Measurements from ENCODE around the gene ERG28. TPM values are rescaled to one million over a fixed set of nuclear protein-coding genes. Genes with fewer than 3 reads are reported as not detected.

Gene ERG28
- total RNA-seq, 1 experiment from 2014 or later: 43.3 TPM

DNA sequence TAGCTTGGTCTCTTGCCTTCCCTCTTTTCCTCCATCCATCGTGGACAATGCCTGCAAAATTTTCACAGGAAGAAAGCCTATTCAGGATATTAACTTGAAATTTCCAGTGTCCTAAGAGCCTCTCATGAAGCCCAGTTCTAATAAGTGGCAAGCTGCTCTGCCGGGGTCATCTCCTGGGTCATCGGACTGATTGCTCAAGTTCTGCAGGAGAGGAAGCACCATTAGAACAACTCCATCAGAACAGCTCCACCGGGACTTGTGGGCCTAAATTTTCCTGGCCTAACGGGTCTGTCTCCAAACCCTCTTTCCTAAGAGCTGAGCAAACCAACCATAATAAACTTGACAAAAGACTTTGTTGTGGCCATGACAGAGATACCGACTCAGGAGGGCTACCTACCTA, 13.9 kb downstream of the ERG28 start:
- Histone ChIP-seq H3K9me3 (ENCODE audit: low read depth, low read length, poor library complexity, severe bottlenecking) (no peaks in the 10 kb centered on the region), H3K36me3 (ENCODE audit: insufficient read depth, low read length, poor library complexity, severe bottlenecking) (peaks cover 28% of the 10 kb centered on the region), H3K4me1 (ENCODE audit: insufficient read depth, low read length, poor library complexity, severe bottlenecking) (no peaks in the 10 kb centered on the region), H3K4me3 (ENCODE audit: low read depth, low read length, poor library complexity, severe bottlenecking) (no peak overlapping the region), H3K27me3 (replicated peaks; ENCODE audit: insufficient read depth, low read depth, low read length, poor library complexity) (no peaks in the 10 kb centered on the region), H3K27ac (ENCODE audit: low read depth, low read length, poor library complexity, severe bottlenecking) (no peak overlapping the region)
- no TSS peak for BruUV-seq (replicated peaks)
- TF ChIP-seq, protein P1, sequence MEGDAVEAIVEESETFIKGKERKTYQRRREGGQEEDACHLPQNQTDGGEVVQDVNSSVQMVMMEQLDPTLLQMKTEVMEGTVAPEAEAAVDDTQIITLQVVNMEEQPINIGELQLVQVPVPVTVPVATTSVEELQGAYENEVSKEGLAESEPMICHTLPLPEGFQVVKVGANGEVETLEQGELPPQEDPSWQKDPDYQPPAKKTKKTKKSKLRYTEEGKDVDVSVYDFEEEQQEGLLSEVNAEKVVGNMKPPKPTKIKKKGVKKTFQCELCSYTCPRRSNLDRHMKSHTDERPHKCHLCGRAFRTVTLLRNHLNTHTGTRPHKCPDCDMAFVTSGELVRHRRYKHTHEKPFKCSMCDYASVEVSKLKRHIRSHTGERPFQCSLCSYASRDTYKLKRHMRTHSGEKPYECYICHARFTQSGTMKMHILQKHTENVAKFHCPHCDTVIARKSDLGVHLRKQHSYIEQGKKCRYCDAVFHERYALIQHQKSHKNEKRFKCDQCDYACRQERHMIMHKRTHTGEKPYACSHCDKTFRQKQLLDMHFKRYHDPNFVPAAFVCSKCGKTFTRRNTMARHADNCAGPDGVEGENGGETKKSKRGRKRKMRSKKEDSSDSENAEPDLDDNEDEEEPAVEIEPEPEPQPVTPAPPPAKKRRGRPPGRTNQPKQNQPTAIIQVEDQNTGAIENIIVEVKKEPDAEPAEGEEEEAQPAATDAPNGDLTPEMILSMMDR (conservative IDR thresholded peaks at IDR 0.05; ENCODE audit: low read depth, low read length): no peak
- TF ChIP-seq EZH2 (IDR thresholded peaks at IDR 0.05; ENCODE audit: borderline replicate concordance, low read depth, low read length, poor library complexity, severe bottlenecking): no peak
- intact Hi-C loops (cut with micrococcal nuclease; ENCODE audit: unreplicated experiment): no loop called here
- no peak for DNase-seq (ENCODE audit: low spot score)
- ChIA-PET POLR2A (ENCODE audit: low non-redundant PET) (no interaction called here), CTCF (no interaction called here)

DNA sequence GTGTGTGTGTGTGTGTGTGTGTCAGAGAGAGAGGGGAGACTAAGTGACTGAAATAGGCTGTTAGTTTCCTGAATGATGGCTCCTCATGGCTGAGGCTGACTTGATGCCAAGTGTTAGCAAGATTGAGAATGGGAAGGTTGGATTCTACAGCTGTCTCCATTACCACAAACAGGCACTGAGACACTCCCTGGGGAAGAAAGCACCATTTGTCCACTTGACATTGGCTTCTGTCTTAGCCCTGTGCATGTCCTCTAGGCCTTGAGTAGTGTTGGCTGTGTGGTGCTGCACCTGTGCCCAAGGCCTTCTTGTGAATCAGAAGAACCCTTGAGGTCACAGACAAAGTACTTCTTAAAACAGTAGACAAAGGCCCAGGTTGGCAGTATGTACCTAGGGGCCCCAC, 15.6 kb downstream of the ERG28 start:
- POLR2A ChIA-PET (ENCODE audit: low non-redundant PET): no interaction called here
- Histone ChIP-seq H3K4me1 (ENCODE audit: insufficient read depth, low read length, poor library complexity, severe bottlenecking) (no peaks in the 10 kb centered on the region), H3K27me3 (replicated peaks; ENCODE audit: insufficient read depth, low read depth, low read length, poor library complexity) (no peaks in the 10 kb centered on the region), H3K4me3 (ENCODE audit: low read depth, low read length, poor library complexity, severe bottlenecking) (no peak overlapping the region), H3K27ac (ENCODE audit: low read depth, low read length, poor library complexity, severe bottlenecking) (no peak overlapping the region), H3K9me3 (ENCODE audit: low read depth, low read length, poor library complexity, severe bottlenecking) (no peaks in the 10 kb centered on the region), H3K36me3 (ENCODE audit: insufficient read depth, low read length, poor library complexity, severe bottlenecking) (peaks cover 11% of the 10 kb centered on the region)
- DNase-seq (ENCODE audit: low spot score): no peak
- intact Hi-C loops (cut with micrococcal nuclease; ENCODE audit: unreplicated experiment): no loop called here
- TF ChIP-seq, protein P1 (conservative IDR thresholded peaks at IDR 0.05; ENCODE audit: low read depth, low read length): no peak
- no peak for TF ChIP-seq EZH2 (IDR thresholded peaks at IDR 0.05; ENCODE audit: borderline replicate concordance, low read depth, low read length, poor library complexity, severe bottlenecking)
- no TSS peak for BruUV-seq (replicated peaks)
- CTCF ChIA-PET: no interaction called here

DNA sequence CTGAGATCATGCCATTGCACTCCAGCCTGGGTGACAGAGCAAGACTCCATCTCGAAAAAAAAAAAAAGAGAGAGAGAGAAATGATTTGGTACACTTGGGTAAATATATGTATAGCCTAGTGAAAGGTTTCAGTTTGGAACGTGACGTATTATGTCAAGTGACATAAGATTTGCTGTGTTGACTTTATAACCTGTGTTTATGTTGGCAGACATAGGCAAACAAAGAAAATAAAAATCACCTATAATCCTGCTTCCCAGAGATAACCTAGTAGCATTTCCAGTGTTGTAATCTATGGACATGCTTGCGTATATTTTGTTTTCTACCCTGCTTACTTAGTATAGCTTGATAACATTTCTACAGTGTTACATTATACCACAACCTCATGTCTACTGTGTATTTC, 16.7 kb downstream of the ERG28 start:
- intact Hi-C loops (cut with micrococcal nuclease; ENCODE audit: unreplicated experiment): no loop called here
- H3K27me3 ChIP-seq (replicated peaks; ENCODE audit: insufficient read depth, low read depth, low read length, poor library complexity): no peaks in the 10 kb centered on the region
- no peak overlapping the region for H3K27ac ChIP-seq (ENCODE audit: low read depth, low read length, poor library complexity, severe bottlenecking)
- ChIA-PET POLR2A (ENCODE audit: low non-redundant PET) (interaction anchor here (0.6 kb wide), 2 partner anchors 13 to 44 kb away, joined by 3 to 16 read pairs; no protein-coding TSS in a partner anchor), CTCF (no interaction called here)
- no peak for DNase-seq (ENCODE audit: low spot score)
- H3K4me3 ChIP-seq (ENCODE audit: low read depth, low read length, poor library complexity, severe bottlenecking): no peak overlapping the region
- H3K36me3 ChIP-seq (ENCODE audit: insufficient read depth, low read length, poor library complexity, severe bottlenecking): peaks cover under 1% of the 10 kb centered on the region
- BruUV-seq (replicated peaks): no TSS peak
- no peak for TF ChIP-seq EZH2 (IDR thresholded peaks at IDR 0.05; ENCODE audit: borderline replicate concordance, low read depth, low read length, poor library complexity, severe bottlenecking)
- TF ChIP-seq, protein P1 (conservative IDR thresholded peaks at IDR 0.05; ENCODE audit: low read depth, low read length): no peak
- no peaks in the 10 kb centered on the region for H3K4me1 ChIP-seq (ENCODE audit: insufficient read depth, low read length, poor library complexity, severe bottlenecking)
- no peaks in the 10 kb centered on the region for H3K9me3 ChIP-seq (ENCODE audit: low read depth, low read length, poor library complexity, severe bottlenecking)

All from A673 (cell line).